ENCODE measurements around the gene SLC25A11. TPM values are rescaled to one million over a fixed set of nuclear protein-coding genes. Genes with fewer than 3 reads are reported as not detected.

The SLC25A11 gene
- total RNA-seq, 1 donor from 2014 or later = 47.5 TPM

DNA sequence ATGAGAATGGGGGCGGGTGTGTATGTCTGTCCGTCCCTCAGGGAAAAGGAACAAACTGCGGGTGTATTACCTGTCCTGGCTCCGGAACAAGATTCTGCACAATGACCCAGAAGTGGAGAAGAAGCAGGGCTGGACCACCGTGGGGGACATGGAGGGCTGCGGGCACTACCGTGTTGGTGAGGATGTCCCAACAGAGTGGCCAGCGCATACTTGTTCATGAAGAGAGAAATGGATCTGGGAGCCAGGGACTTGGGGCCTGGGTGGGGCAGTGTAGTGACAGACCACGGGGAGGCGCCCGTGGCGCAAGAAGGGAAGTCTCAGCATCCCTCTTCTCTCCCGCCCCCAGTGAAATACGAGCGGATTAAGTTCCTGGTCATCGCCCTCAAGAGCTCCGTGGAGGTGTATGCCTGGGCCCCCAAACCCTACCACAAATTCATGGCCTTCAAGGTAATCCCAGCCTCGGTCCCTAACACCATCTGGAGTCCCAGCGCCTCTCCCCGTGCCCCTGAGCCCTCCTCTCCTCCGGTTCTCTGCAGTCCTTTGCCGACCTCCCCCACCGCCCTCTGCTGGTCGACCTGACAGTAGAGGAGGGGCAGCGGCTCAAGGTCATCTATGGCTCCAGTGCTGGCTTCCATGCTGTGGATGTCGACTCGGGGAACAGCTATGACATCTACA, 44.1 kb downstream of the SLC25A11 start:
- Mint-ChIP-seq H3K4me3 (ENCODE audit: unreplicated experiment) (no peak overlapping the region), H3K36me3 (ENCODE audit: low read depth, unreplicated experiment) (peaks cover 25% of the 10 kb centered on the region)

DNA sequence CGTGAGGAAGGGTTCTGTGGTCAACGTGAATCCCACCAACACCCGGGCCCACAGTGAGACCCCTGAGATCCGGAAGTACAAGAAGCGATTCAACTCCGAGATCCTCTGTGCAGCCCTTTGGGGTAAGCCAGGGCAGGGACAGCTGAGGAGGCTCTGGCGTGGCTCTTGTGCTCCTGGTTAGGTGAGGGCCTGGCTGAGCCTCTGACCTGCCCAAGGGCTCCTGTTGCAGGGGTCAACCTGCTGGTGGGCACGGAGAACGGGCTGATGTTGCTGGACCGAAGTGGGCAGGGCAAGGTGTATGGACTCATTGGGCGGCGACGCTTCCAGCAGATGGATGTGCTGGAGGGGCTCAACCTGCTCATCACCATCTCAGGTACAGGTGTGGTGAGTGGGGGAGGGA, 44.7 kb downstream of the SLC25A11 start:
- Mint-ChIP-seq H3K4me1 (ENCODE audit: unreplicated experiment) (peaks cover 10% of the 10 kb centered on the region), H3K9me3 (ENCODE audit: unreplicated experiment) (no peaks in the 10 kb centered on the region), H3K27me3 (ENCODE audit: unreplicated experiment) (peaks cover 23% of the 10 kb centered on the region), H3K27ac (ENCODE audit: unreplicated experiment) (no peak overlapping the region), H3K36me3 (ENCODE audit: low read depth, unreplicated experiment) (peaks cover 25% of the 10 kb centered on the region), H3K4me3 (ENCODE audit: unreplicated experiment) (peak overlapping the region; percentile 51)
- DNase-seq (ENCODE audit: low spot score) = no peak
- TF ChIP-seq, protein P1, sequence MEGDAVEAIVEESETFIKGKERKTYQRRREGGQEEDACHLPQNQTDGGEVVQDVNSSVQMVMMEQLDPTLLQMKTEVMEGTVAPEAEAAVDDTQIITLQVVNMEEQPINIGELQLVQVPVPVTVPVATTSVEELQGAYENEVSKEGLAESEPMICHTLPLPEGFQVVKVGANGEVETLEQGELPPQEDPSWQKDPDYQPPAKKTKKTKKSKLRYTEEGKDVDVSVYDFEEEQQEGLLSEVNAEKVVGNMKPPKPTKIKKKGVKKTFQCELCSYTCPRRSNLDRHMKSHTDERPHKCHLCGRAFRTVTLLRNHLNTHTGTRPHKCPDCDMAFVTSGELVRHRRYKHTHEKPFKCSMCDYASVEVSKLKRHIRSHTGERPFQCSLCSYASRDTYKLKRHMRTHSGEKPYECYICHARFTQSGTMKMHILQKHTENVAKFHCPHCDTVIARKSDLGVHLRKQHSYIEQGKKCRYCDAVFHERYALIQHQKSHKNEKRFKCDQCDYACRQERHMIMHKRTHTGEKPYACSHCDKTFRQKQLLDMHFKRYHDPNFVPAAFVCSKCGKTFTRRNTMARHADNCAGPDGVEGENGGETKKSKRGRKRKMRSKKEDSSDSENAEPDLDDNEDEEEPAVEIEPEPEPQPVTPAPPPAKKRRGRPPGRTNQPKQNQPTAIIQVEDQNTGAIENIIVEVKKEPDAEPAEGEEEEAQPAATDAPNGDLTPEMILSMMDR (IDR thresholded peaks at IDR 0.05; ENCODE audit: unreplicated experiment) = no peak

More for the DNA sequence above, 44.1 kb downstream of the SLC25A11 start:
- Mint-ChIP-seq H3K4me1 (ENCODE audit: unreplicated experiment) (peaks cover 10% of the 10 kb centered on the region), H3K27ac (ENCODE audit: unreplicated experiment) (no peak overlapping the region), H3K9me3 (ENCODE audit: unreplicated experiment) (no peaks in the 10 kb centered on the region), H3K27me3 (ENCODE audit: unreplicated experiment) (peaks cover 23% of the 10 kb centered on the region)
- DNase-seq (ENCODE audit: low spot score) = peak; percentile 53
- TF ChIP-seq, protein P1 (IDR thresholded peaks at IDR 0.05; ENCODE audit: unreplicated experiment) = no peak

DNA sequence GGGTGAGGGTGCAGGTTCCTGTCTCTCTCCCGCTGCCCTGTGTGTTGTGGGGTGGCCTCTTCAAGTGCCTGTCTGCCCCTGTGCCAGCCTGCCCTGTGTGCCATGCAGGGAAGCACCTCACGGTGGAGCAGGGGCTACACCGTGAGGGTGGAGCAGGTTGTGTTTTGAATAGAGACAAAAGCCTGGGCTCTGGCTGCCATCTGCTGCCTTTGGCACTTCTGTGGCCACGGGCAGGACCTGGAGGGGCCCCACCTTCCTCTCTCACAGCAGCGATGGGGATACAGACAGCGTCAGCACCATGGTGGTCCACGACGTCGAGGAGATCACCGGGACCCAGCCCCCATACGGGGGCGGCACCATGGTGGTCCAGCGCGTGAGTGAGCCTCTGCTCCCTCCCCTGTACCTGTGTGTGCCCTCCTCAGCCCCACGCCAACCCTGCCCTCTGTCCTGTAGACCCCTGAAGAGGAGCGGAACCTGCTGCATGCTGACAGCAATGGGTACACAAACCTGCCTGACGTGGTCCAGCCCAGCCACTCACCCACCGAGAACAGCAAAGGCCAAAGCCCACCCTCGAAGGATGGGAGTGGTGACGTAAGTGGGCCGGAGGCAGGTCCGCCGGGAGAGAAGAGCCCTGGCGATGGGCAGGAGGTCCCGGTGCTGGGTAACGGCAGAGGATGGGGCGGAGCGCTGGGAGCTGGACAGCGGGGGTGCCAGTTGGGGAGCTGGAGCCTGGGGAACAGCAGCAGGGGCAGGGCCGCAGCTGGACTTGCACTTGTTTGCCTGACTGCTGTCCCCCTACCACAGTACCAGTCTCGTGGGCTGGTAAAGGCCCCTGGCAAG, 45.9 kb downstream of the SLC25A11 start:
- TF ChIP-seq, protein P1 (IDR thresholded peaks at IDR 0.05; ENCODE audit: unreplicated experiment) = no peak
- no peak overlapping the region for H3K27ac Mint-ChIP-seq (ENCODE audit: unreplicated experiment)
- H3K4me1 Mint-ChIP-seq (ENCODE audit: unreplicated experiment) = peaks cover 10% of the 10 kb centered on the region
- peaks cover 19% of the 10 kb centered on the region for H3K27me3 Mint-ChIP-seq (ENCODE audit: unreplicated experiment)
- peaks cover 30% of the 10 kb centered on the region for H3K36me3 Mint-ChIP-seq (ENCODE audit: low read depth, unreplicated experiment)
- H3K9me3 Mint-ChIP-seq (ENCODE audit: unreplicated experiment) = no peaks in the 10 kb centered on the region
- no peak overlapping the region for H3K4me3 Mint-ChIP-seq (ENCODE audit: unreplicated experiment)
- DNase-seq (ENCODE audit: low spot score) = no peak

DNA sequence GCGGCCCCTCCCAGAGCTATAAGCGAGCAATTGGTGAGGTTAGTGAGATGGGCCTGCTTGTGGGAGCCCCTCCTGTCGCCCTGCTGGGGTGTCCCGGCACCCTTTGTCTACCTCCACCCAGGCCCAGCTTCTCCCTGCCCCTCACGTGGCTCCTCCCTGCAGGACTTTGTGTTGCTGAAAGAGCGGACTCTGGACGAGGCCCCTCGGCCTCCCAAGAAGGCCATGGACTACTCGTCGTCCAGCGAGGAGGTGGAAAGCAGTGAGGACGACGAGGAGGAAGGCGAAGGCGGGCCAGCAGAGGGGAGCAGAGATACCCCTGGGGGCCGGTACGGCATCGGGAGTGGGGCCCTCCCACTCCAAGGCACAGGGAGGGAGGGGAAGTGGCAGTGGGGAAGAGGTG, 46.6 kb downstream of the SLC25A11 start:
- no peak overlapping the region for H3K27ac Mint-ChIP-seq (ENCODE audit: unreplicated experiment)
- H3K4me3 Mint-ChIP-seq (ENCODE audit: unreplicated experiment) = no peak overlapping the region
- H3K4me1 Mint-ChIP-seq (ENCODE audit: unreplicated experiment) = peaks cover 6% of the 10 kb centered on the region
- no peaks in the 10 kb centered on the region for H3K9me3 Mint-ChIP-seq (ENCODE audit: unreplicated experiment)
- peaks cover 27% of the 10 kb centered on the region for H3K36me3 Mint-ChIP-seq (ENCODE audit: low read depth, unreplicated experiment)
- no peak for DNase-seq (ENCODE audit: low spot score)
- TF ChIP-seq, protein P1 (IDR thresholded peaks at IDR 0.05; ENCODE audit: unreplicated experiment) = no peak
- H3K27me3 Mint-ChIP-seq (ENCODE audit: unreplicated experiment) = peaks cover 16% of the 10 kb centered on the region

Measured in endothelial cell (in vitro differentiated cells).